ENCODE data around the gene PTPRG. TPM values are rescaled to one million over a fixed set of nuclear protein-coding genes. Genes with fewer than 3 reads are reported as not detected.

PTPRG gene
- total RNA-seq, 1 experiment from 2014 or later = 0.73 TPM

- H3F3A ChIP-seq (ENCODE audit: low read length, unreplicated experiment) = no peaks in the 10 kb centered on the region
- H3K9me2 ChIP-seq (replicated peaks; ENCODE audit: low read length) = no peaks in the 10 kb centered on the region
- H3K36me3 ChIP-seq (ENCODE audit: low read depth, low read length) = no peaks in the 10 kb centered on the region
- H3K4me3 ChIP-seq (ENCODE audit: low read length) = no peak overlapping the region
- H3K27me3 ChIP-seq (ENCODE audit: low read length) = no peaks in the 10 kb centered on the region
- ChIA-PET CTCF (no interaction called here), POLR2A (ENCODE audit: unreplicated experiment) (no interaction called here)
- intact Hi-C loops (cut with micrococcal nuclease) = no loop called here
- no TSS peak for BruUV-seq (replicated peaks)
- H3K4me1 ChIP-seq (ENCODE audit: insufficient read depth, low read length) = no peaks in the 10 kb centered on the region
- no peak for ATAC-seq
- DNase-seq = no peak
- TF ChIP-seq EZH2 (IDR thresholded peaks at IDR 0.05; ENCODE audit: low read length, unreplicated experiment) (no peak), EZH2phosphoT487 (IDR thresholded peaks at IDR 0.05; ENCODE audit: borderline replicate concordance, low read length) (no peak), CTCF (conservative IDR thresholded peaks at IDR 0.05; ENCODE audit: low read depth, low read length) (no peak)
- H3K9me3 ChIP-seq (ENCODE audit: low read length) = 0 out of 2 replicates have a peak, but pooled peaks cover 3% of the 10 kb centered on the region
- H3K9ac ChIP-seq (ENCODE audit: low read length) = no peak overlapping the region
- H2AFZ ChIP-seq (ENCODE audit: low read length) = no peak overlapping the region
- H4K20me1 ChIP-seq (ENCODE audit: low read length) = no peaks in the 10 kb centered on the region
- no peak overlapping the region for H3K27ac ChIP-seq (ENCODE audit: low read length)
- H3K4me2 ChIP-seq (ENCODE audit: low read length) = no peak overlapping the region
- H3K79me2 ChIP-seq (ENCODE audit: low read length) = no peaks in the 10 kb centered on the region
Observed at GRCh38 chr3:62024882-62025281, 463.5 kb downstream of the PTPRG start.

GRCh38 chr3:62025913-62026312, 464.5 kb downstream of the PTPRG start:
- ChIA-PET POLR2A (ENCODE audit: unreplicated experiment) (no interaction called here), CTCF (no interaction called here)
- Histone ChIP-seq H3K4me3 (ENCODE audit: low read length) (no peak overlapping the region), H3K27me3 (ENCODE audit: low read length) (no peaks in the 10 kb centered on the region), H3K4me2 (ENCODE audit: low read length) (no peak overlapping the region), H3K9me3 (ENCODE audit: low read length) (0 out of 2 replicates have a peak, but pooled peaks cover 3% of the 10 kb centered on the region), H3K27ac (ENCODE audit: low read length) (no peak overlapping the region), H3K36me3 (ENCODE audit: low read depth, low read length) (no peaks in the 10 kb centered on the region), H2AFZ (ENCODE audit: low read length) (no peak overlapping the region), H3K9ac (ENCODE audit: low read length) (no peak overlapping the region), H3K4me1 (ENCODE audit: insufficient read depth, low read length) (no peaks in the 10 kb centered on the region), H3K9me2 (replicated peaks; ENCODE audit: low read length) (no peaks in the 10 kb centered on the region), H4K20me1 (ENCODE audit: low read length) (no peaks in the 10 kb centered on the region), H3K79me2 (ENCODE audit: low read length) (no peaks in the 10 kb centered on the region), H3F3A (ENCODE audit: low read length, unreplicated experiment) (no peaks in the 10 kb centered on the region)
- intact Hi-C loops (cut with micrococcal nuclease) = no loop called here
- BruUV-seq (replicated peaks) = no TSS peak
- DNase-seq (no peak), ATAC-seq (no peak)
- TF ChIP-seq CTCF (conservative IDR thresholded peaks at IDR 0.05; ENCODE audit: low read depth, low read length) (no peak), EZH2phosphoT487 (IDR thresholded peaks at IDR 0.05; ENCODE audit: borderline replicate concordance, low read length) (no peak), EZH2 (IDR thresholded peaks at IDR 0.05; ENCODE audit: low read length, unreplicated experiment) (no peak)

GRCh38 chr3:62027241-62027640, 465.9 kb downstream of the PTPRG start:
- H3K79me2 ChIP-seq (ENCODE audit: low read length) = no peaks in the 10 kb centered on the region
- intact Hi-C loops (cut with micrococcal nuclease) = no loop called here
- TF ChIP-seq CTCF (conservative IDR thresholded peaks at IDR 0.05; ENCODE audit: low read depth, low read length) (no peak), EZH2phosphoT487 (IDR thresholded peaks at IDR 0.05; ENCODE audit: borderline replicate concordance, low read length) (no peak), EZH2 (IDR thresholded peaks at IDR 0.05; ENCODE audit: low read length, unreplicated experiment) (no peak)
- no peaks in the 10 kb centered on the region for H3K27me3 ChIP-seq (ENCODE audit: low read length)
- ChIA-PET POLR2A (ENCODE audit: unreplicated experiment) (no interaction called here), CTCF (no interaction called here)
- H3K9ac ChIP-seq (ENCODE audit: low read length) = no peak overlapping the region
- H3K4me2 ChIP-seq (ENCODE audit: low read length) = no peak overlapping the region
- no peaks in the 10 kb centered on the region for H3K9me2 ChIP-seq (replicated peaks; ENCODE audit: low read length)
- no peaks in the 10 kb centered on the region for H3K36me3 ChIP-seq (ENCODE audit: low read depth, low read length)
- H3K9me3 ChIP-seq (ENCODE audit: low read length) = no peaks in the 10 kb centered on the region
- no TSS peak for BruUV-seq (replicated peaks)
- H3F3A ChIP-seq (ENCODE audit: low read length, unreplicated experiment) = no peaks in the 10 kb centered on the region
- no peak for DNase-seq
- no peaks in the 10 kb centered on the region for H4K20me1 ChIP-seq (ENCODE audit: low read length)
- no peak overlapping the region for H2AFZ ChIP-seq (ENCODE audit: low read length)
- no peak for ATAC-seq
- H3K27ac ChIP-seq (ENCODE audit: low read length) = no peak overlapping the region
- H3K4me3 ChIP-seq (ENCODE audit: low read length) = no peak overlapping the region
- H3K4me1 ChIP-seq (ENCODE audit: insufficient read depth, low read length) = no peaks in the 10 kb centered on the region

Measured in PC-3 (cell line).